ENCODE measurements around the gene SEMA3D.

The SEMA3D gene

DNA sequence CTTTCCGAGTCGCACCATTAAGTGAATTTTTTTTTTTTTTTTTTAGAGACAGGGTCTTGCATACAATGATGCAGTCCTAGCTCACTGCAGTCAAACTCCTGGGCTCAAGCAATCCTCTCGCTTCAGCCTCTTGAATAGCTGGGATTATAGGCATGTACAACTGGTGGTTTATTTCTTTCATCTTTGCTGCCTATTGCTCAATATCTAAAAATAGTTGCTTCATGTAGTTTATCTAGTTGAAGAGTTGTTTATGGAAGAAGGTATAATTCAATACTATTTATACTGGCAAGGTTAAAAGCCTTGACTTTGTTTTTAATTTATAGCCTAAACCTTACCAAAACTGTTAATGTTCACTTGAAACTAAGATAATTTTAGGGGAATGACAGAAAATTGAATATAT lies 66.9 kb downstream of the SEMA3D start:
- DNase-seq: no peak

DNA sequence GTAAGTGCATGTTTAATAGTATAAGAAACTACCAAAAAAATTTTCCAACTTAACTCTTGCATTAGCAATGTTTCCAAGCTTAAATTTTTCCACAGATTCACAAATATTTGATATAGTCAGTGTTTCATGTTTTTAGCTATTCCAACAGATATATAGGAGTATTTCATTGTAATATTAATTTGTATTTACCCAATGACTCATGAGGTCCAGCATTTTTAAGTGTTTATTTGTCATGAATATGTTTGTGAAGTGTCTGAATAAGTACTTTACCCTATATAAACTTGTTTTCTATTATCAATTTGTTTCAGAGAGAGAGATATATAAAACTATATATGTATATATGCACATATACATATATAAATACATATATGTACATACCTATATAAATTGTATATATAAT lies 71.0 kb downstream of the SEMA3D start:
- DNase-seq: no peak

DNA sequence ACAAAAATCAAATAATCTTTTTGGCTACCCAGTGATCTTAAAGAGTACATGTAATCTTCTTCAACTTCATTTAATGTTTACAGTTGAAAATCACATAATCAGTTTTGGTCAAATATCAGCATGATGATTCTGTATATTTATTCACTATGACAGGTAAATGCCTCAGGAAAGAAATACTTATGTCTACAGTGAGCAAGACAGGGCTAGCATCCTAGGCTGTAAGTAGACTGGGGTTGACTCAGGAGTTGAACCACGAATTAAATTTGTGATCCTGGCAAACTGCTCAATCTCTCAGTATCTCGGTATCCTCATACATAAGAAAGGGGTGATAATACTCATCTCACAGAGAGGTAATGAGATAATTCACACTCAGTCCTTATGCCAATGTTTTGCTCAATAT lies 71.8 kb downstream of the SEMA3D start:
- DNase-seq: no peak

DNA sequence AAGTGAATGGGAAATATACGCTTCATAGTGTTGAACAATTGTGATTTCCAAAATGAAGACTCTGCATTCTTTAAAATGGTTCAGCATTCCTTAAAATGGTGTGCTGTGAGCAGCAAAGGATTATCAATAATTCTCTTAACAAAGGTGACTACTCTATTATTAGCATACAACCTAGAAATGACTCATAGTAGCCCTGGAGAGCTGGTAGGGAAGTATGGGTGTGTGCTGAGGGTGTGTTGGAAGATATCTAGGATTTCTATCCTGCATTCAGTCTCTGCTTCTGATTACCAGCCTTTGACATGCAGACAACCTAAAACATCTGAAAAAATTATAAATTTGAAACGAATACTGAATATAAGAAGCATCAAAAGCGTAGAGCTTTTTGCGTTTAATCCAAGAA lies 72.5 kb downstream of the SEMA3D start:
- no peak for DNase-seq

DNA sequence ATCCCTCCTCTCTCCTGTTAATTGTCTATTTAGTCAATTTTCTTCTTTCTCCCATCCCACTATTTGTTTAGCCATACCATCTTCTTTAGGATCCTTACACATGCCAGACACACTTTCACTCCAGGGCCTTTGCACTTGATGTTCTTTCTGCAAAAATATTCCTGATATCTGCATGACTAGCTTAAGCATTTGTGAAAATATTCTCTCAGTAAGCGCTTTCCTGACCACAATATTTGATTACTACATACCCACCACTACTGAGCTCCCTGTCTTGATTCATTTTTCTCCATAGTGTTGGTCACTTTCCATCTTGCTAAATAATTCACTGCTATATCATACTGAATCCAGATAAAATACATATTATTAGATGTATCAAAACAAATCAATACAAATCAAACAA lies 75.1 kb downstream of the SEMA3D start:
- DNase-seq: no peak

DNA sequence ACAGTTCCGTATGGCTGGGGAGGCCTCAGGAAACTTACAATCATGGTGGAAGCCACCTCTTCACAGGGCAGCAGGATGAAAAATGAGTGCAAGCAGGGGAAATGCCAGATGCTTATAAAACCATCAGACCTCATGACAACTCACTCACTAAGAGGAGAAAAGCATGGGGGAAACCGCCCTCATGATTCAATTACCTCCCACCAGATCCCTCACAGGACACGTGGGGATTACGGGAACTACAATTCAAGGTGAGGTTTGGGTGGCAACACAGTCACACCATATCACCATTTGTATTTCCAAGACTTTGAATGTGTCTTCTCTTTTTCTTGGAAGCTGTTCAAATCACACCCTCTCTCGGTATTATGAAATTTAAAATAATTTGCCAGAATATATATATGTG lies 80.1 kb downstream of the SEMA3D start:
- DNase-seq: no peak

DNA sequence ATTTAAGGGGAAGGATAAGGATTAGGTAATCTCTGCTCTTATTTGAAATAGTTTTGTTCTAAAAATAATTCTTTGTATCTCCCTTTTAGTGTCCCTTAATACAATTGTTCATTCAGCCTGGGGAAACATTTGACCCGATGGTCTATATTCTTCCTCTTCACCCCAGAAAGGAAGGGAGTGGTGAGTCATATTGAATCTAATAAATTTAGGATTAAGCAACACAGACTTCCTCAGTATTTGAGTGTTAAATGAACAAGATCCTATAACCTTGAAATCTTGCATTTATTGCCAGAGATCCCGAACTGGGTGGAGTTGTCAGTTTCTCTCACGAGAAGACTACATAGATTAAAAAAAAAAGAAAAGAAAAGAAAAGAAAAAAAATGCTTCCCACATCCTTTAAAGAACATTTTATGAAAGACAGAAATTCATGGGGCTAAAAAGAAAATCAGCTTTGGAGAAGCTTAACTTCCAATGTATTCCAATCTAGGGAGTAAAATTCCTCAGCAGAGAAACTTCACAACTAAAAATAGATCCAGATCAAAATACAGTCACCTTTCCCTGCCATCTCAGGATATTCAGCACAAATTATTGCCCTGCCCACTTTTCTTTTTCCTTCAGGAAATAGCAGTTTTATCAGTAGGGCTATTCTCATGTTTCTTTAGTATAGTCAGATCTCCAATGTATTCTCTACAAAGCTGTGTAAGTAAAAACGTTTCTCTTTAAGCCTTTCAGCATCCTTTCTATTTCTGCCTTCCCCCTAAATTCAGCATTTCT lies 82.2 kb downstream of the SEMA3D start:
- no peak for DNase-seq

DNA sequence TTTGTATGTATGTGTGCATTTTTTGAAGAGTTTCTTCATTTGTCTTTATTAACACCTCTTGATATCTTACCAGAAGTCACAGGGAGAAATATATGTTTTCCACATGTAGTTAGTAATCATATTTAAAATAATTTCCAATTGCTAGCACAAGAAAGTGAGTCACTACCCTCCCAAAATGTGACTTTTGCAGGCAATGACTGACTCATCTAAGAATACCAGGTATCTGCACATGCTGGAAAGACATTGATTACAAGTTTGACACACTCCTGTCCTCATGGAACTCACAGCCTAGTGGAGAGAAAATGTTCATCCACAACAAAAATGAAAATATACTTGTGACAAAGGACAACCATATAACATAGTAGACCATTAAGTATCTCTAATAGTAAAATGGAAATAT lies 82.9 kb downstream of the SEMA3D start:
- no peak for DNase-seq

DNA sequence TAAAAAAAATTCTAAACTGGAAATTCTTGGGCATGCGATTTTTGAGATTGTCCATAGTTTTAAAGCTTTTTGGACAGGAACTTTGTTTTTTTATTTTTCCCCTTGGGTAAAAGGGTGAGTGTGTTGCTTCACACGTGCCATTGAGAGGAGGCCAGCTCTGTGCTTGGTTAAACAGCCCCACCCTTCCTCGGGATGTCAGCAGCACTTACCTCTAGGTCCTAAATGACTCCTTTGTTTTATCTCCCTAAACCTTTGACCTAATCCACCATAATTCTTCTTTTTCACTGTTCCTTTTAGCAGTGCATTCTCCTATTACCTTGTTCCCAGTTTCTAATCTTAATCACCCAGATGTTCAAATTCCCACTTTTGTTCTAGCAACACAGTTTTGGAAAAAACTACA lies 83.5 kb downstream of the SEMA3D start:
- DNase-seq: no peak

DNA sequence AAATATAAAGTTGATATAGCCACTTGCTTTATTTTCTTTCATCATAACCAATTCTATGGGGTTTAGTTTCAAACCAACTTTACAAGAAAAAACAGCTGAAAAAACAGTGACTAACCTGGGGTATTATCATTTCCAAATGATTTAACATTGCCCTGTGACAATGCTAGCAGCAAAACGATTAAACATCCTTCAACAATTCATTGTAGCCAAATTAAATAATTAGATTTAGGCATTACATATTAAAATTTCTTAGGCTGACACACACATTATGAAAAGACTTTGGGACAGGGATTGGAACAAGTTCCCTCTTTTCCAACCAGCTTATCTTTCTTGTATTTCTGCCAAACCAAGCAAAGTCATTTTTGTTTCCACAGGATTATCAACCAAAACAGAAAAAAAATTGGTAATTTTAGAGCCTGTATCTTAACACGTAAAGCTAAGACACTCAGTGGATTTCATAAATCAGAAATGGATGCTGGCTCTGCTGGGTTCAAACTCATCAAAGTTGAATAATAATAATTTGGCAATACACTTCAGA lies 84.0 kb downstream of the SEMA3D start:
- DNase-seq: no peak

DNA sequence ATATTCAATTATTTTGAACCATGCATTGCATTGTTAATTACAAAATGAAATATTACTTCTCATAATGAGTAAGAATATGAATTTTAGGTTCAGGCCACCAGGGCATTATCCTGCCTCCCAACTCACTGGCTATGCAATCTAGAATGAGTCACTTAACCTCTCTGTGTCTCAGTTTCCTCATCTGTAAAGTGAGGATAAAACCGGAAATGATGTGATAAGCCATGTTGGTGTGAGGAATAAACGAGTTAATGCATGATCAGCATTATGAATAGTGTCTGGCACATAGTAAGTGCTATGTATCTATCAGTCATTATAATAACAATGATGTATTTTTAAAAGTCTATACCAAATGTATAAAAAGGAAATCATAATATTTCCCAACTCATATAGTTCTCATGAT lies 85.5 kb downstream of the SEMA3D start:
- no peak for DNase-seq

DNA sequence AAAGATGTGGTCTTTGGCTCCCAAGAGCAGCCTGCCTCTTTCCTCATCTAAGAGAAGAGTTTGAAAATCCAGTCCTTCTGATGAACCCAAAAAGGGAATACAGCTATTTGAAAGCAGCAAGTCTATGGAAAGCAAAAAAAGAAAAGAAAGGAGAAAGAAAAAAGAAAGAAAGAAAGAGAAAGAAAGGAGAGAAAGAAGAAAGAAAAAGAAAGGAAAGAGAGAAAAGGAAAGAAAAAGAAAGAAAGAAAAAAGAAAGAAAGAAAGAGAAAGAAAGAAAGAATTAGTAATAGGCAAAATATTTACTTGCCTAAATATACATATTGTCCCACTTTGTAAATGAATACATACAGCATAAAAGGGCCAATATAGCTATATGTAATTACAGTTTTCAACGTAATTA lies 89.0 kb downstream of the SEMA3D start:
- DNase-seq: no peak

DNA sequence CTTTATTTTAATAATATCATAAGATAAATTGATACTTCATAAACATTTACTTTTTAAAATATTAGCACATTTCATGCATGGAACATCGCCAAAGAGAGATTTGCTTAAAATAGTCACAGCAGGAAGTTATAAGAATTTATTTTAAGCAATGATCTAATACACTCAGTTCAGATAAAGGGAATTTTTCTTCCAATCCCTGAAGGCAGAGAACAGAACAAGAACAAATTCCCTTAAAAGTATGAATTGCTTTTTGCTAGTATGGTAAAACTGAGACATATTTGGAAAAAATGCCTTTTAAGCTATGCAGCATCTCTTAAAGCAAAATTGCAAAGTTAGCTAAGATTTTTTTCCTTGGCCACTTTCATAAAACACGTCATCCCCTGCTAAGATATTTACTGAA lies 91.0 kb downstream of the SEMA3D start:
- no peak for DNase-seq

DNA sequence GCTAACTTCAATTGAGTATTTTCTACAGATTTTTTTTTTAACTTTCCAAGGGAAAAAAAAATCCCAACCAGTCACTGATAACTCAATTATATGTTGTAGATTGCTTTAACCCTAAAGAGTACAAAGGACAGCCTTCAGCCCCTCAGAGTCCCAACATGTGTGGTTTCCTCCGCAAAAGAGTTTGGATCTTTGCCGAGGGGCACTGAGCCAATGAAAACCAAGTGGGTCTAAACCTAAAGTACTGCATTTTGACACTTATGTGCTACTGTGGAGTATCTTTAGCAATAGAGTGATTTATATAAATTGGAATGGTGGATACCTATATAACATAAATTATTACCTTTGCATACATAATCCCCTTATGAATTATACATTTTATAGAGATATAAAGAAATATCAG lies 91.5 kb downstream of the SEMA3D start:
- DNase-seq: no peak

DNA sequence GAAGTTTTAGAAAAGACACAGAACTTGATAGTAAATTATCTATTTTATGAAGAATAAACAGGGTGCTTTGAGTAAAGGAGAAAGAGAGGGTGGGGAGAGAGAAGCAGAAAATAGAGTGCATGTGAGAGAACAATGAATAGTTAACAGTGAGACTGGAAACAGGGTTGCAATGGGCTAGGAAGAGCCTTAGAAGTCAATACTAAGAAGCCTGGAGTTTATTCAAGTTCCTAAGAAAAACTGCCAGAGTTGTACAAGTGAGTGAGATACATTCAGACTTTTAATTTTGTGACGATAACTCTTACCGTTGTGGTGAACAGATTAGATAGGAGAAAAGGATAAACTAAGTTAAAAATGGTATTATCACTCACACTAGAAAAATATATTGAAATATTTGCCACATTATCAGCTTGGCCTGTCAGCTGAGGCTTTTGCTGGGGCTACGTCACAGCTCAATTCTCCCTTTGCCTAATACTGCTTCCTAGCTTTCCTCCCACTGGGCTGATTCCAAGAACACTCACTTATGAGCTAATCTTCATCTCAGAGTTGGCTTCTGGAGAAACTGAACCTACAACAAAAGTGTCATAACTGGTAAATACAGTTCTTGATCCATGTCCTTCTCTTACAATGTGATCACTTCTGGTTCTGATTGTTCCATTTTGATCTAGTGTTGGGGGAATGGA lies 92.7 kb downstream of the SEMA3D start:
- no peak for DNase-seq

DNA sequence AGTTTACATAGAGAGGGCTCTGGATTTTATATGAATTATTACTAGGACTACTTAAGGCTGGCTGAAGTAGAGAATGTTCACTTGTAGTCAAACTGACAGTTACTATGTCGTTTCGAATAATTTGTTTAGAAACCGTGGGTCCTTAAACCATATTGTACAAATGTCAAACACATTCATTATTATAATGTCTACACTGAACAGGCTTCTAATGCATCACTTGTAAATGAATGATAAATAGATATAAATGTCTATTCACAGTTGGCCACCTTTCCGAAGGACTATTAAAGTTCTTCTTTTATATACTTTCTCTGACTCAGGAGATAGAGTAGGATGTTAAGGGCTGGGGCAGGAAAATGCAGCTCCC lies 95.3 kb downstream of the SEMA3D start:
- no peak for DNase-seq

DNA sequence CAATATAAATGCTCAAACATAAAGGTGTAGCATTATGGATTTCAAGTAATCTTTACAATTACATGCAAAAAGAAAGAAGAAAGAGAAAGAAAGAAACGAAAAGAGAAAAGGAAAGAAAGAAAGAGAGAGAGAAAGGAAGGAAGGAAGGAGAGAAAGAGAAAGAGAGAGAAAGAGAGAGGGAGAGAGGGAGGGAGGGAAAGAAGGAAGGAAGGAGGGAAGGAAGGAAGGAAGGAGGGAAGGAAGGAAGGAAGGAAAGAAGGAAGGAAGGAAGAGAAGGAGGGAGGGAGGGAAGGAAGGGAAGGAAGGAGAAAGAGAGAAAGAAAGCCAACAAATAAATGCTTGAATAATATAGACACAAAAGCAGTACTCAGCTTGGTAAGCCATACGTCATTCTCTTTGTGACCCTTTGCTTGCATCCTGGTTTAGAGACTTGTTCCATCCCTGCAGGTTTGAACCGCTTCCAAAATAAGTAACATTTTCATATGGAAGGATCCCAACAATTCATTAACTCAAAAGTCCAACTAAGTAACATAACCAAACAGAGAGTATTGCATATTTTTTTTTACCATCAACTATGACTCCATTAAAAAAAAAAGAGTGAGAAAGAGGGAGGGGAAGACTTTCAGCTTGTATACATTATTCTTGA lies 95.8 kb downstream of the SEMA3D start:
- no peak for DNase-seq

DNA sequence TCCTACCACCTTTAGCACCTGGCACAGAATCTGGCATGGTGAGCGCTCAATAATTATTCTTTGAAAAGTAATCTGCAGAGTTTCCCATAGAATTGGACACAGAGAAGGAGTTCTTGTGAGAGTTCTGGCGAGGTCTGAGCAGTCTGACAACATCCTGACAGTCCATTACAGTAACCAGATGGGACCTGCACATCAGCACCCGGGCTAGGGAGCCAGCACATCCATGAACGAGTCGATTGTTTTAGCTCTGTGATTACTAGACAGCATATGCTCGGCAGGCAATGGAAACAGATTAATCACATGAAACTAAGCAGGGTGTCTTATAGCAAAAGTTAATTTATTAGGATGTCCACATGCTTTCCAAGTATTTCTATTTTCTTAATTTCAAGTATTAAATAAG lies 96.7 kb downstream of the SEMA3D start:
- no peak for DNase-seq

DNA sequence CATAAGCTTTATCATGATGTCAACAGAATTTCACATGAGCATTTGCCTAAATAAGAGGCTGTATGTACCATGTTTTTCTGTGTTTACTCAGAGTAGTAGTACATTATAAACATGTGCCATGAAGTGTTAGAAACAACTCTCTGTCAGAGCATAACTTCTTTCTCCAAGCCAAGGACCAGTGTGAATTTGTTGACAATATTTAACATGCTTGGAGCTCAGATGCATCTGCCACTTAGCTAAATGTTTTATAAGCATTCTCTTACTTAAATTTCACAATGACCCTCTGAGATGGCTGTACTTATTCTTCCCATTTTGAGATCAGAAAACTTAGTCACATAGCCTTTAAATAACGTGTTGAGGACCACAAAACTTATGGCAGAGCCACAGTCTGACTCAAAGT lies 105.0 kb downstream of the SEMA3D start:
- DNase-seq: no peak

DNA sequence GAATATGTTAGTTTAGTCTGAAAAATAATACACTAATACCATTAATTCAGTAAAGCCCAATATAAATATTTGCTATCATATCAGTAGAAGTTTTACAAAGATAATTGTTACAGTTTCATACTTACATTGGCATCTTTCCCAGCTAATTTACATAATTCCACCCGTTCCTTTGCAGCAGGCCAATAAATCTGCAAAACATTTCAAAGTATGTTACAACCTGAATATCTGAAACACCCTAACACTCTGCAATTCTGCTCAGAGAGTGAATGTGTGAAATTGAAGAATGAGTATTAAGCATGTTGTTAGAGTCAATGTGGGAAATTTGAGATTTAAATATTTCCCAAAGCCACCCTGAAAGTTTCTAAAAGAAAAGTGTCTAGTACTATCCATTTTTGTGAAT lies 105.5 kb downstream of the SEMA3D start:
- no peak for DNase-seq

DNA sequence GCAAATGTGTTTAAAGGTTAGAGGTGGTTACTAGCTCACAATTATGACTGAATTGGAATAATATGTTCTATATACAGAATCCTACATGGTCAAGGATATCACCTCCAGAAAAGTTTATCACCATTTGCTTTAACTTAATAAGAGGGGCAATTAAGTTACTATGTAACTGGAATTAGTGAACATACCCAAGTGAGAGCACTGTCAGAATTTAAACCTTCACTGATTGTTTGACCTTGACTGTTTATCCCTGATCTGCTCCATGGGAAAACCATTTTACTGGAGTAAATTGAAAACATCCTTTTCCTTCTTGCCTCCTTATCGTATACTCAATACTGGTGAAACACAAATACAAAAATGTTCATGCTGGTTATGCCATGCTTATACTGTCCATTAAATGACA lies 107.4 kb downstream of the SEMA3D start:
- DNase-seq: no peak

DNA sequence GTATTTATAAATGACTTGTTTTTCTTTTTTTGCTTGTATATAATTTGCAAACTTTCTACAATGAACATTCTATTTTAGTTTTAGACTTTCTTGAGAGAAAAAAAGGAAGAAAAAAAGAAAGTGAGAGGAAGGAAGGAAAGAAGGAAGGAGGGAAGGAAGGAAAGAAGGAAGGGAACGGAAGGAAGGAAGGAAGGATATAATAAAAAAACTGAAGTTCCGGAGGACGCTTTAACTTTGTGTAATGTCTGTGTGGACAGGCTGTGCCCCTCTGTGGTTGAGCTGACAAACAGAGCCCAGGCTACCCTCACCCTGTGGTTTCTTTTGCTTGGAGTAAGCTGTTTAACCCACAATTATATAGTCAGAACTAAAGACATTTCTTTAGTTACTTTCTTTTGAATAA lies 108.7 kb downstream of the SEMA3D start:
- no peak for DNase-seq

DNA sequence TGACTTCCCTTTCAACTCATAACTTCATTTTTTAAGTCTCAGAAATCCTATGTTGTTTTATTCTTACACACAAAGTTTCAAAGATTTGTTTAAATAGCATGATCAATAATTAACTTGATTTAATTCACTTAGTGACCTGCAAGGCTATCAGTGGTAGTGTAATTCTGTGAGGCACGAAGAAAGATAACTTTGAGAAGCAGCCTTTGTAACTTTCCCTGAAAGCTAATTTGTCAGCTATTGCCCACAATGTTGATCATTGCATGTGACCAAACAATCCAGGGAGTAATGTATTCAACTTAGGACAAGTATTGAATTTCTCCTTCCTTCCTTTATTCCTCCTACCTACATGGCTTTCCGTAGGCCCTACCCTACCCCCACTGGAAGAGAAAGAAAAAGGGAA lies 111.0 kb downstream of the SEMA3D start:
- DNase-seq: no peak

DNA sequence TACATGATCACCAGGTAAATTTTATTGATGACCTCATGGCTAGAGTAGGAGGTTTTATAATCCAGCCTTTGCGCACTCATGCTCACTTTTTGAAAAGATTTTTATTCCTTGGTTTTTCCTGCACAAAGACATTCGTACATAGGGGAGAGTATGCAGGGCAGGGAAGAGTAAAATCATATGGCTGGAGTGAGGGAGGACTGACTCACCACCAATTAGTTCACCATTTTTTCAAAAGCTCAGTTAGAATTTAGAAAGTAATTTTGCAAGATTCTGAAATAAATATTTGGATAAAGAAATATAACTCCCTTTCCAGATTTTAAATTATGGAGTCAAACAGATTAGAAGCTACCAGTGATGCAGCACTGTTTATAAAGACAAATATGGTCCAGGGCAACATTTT lies 111.9 kb downstream of the SEMA3D start:
- DNase-seq: no peak
